Astrocyte (in vitro differentiated cells and primary cell): ENCODE results near the gene PCDHB11.
"Not testable (repeated sequence)": the region's sequence is repeated elsewhere in the genome, so short reads cannot be mapped to it uniquely, and the experiment has no call there.

ENCODE experiments used
- CTCF ChIP-seq: IDR thresholded peaks from 2 replicates; pipeline ENCODE4 v1.5.1; 2011; ENCODE audit warnings: low read depth, mild to moderate bottlenecking, inconsistent platforms, low read length, moderate library complexity; ENCODE audit not compliant: insufficient read depth
- EZH2 ChIP-seq: IDR thresholded peaks from 2 replicates; pipeline ENCODE4 v1.6.1; 2012; ENCODE audit warnings: mild to moderate bottlenecking, low read length, inconsistent platforms; ENCODE audit not compliant: insufficient read depth

GRCh38 chr5:141224844-141225243, 25.4 kb downstream of the PCDHB11 start:
- TF ChIP-seq CTCF, EZH2: not testable (repeated sequence)
